HepG2 (cell line): ENCODE results near the gene SLC7A4. TPM values are rescaled to one million over a fixed set of nuclear protein-coding genes. Genes with fewer than 3 reads are reported as not detected.

ENCODE experiments used
- BCL6 ChIP-seq: IDR thresholded peaks from 2 replicates; pipeline ENCODE4 v1.6.1; 2016; ENCODE audit warnings: missing genetic modification reagents, missing compliant biosample characterization
- BRCA1 ChIP-seq: sonication (generic); formaldehyde crosslinking; IDR thresholded peaks from 2 replicates; pipeline ENCODE4 v1.4.0; 2020; ENCODE audit warnings: missing genetic modification reagents
- ERF ChIP-seq: IDR thresholded peaks from 2 replicates; pipeline ENCODE4 v1.6.1; 2018; ENCODE audit warnings: missing biosample characterization, missing genetic modification reagents
- FOXC1 ChIP-seq: sonication (generic); formaldehyde crosslinking; IDR thresholded peaks from 2 replicates; pipeline ENCODE4 v1.8.0; 2022; ENCODE audit warnings: mild to moderate bottlenecking, missing genetic modification reagents, borderline replicate concordance
- KMT2B ChIP-seq: IDR thresholded peaks from 2 replicates; pipeline ENCODE4 v1.6.1; 2016; ENCODE audit warnings: missing genetic modification reagents, missing compliant biosample characterization
- NFKB2 ChIP-seq: sonication (generic); formaldehyde crosslinking; IDR thresholded peaks from 2 replicates; pipeline ENCODE4 v1.4.0; 2020; ENCODE audit warnings: missing genetic modification reagents, borderline replicate concordance
- NONO ChIP-seq, 2 experiments: fragments of 450-650 bp in 1 of 2; sonication (generic) in 1 of 2; formaldehyde crosslinking in 1 of 2; IDR thresholded peaks in 1 of 2; conservative IDR thresholded peaks in 1 of 2; 2 replicates each; pipeline versions ENCODE4 v1.6.1 to v1.8.0; 2017 to 2022; ENCODE audit warnings: mild to moderate bottlenecking in 1 of 2, missing genetic modification reagents in 1 of 2, moderate library complexity in 1 of 2
- PAF1 ChIP-seq: IDR thresholded peaks from 2 replicates; pipeline ENCODE4 v1.6.1; 2016; ENCODE audit warnings: missing genetic modification reagents, missing compliant biosample characterization
- SAP130 ChIP-seq: IDR thresholded peaks from 2 replicates; pipeline ENCODE4 v1.6.1; 2016; ENCODE audit warnings: low read depth
- SIN3A ChIP-seq: IDR thresholded peaks from 2 replicates; pipeline ENCODE4 v1.6.1; 2011; ENCODE audit warnings: low read depth, mild to moderate bottlenecking, control low read depth, low read length, borderline replicate concordance
- THYN1 ChIP-seq: sonication (generic); formaldehyde crosslinking; IDR thresholded peaks from 2 replicates; pipeline ENCODE4 v1.8.1; 2023; ENCODE audit warnings: low read depth, mild to moderate bottlenecking, moderate library complexity, missing genetic modification reagents, borderline replicate concordance
- ZBTB21 ChIP-seq: sonication (generic); formaldehyde crosslinking; IDR thresholded peaks from 2 replicates; pipeline ENCODE4 v1.4.0; 2020; ENCODE audit warnings: missing genetic modification reagents
- ZBTB8A ChIP-seq: sonication (generic); formaldehyde crosslinking; IDR thresholded peaks from 2 replicates; pipeline ENCODE4 v1.4.0; 2020; ENCODE audit warnings: mild to moderate bottlenecking, low read depth, missing genetic modification reagents, borderline replicate concordance
- ZFP41 ChIP-seq: sonication (generic); formaldehyde crosslinking; IDR thresholded peaks from 2 replicates; pipeline ENCODE4 v1.4.0; 2020; ENCODE audit warnings: mild to moderate bottlenecking, missing genetic modification reagents, borderline replicate concordance
- ZNF274 ChIP-seq: sonication (generic); formaldehyde crosslinking; IDR thresholded peaks from 2 replicates; pipeline ENCODE4 v1.5.1; 2020; ENCODE audit warnings: mild to moderate bottlenecking, missing genetic modification reagents
- ZNF451 ChIP-seq: sonication (generic); formaldehyde crosslinking; IDR thresholded peaks from 2 replicates; pipeline ENCODE4 v1.5.0; 2020; ENCODE audit warnings: mild to moderate bottlenecking, missing genetic modification reagents
- ZNF550 ChIP-seq: sonication (generic); formaldehyde crosslinking; IDR thresholded peaks from 2 replicates; pipeline ENCODE4 v1.4.0; 2020; ENCODE audit warnings: mild to moderate bottlenecking, missing genetic modification reagents, borderline replicate concordance
- ZNF558 ChIP-seq: sonication (generic); formaldehyde crosslinking; IDR thresholded peaks from 2 replicates; pipeline ENCODE4 v1.9.0; 2022; ENCODE audit warnings: mild to moderate bottlenecking, missing genetic modification reagents, borderline replicate concordance
- ZSCAN31 ChIP-seq: sonication (generic); formaldehyde crosslinking; IDR thresholded peaks from 2 replicates; pipeline ENCODE4 v1.5.0; 2020; ENCODE audit warnings: low read depth, mild to moderate bottlenecking, missing genetic modification reagents
- polyA plus RNA-seq, 8 experiments: library from polyadenylated mRNA; depleted of rRNA in 3 of 8; stranded (reverse) in 7 of 8; unstranded in 1 of 8; fragments of >200 nt; fragmentation: Illumina TruSeq in 4 of 8; extraction: Trizol in 4 of 8; gene quantifications; 2 replicates each; pipeline versions ENCODE4 v1.2.1 to v1.2.3, GENCODE V29; 2011 to 2016; ENCODE audit warnings: low read depth in 4 of 8, missing spikeins in 1 of 8, mixed read lengths in 1 of 8; ENCODE audit not compliant: insufficient read depth in 1 of 8
- total RNA-seq, 5 experiments: library from RNA; depleted of rRNA; stranded (reverse); fragments of >200 nt; fragmentation: Illumina TruSeq; extraction: Trizol; gene quantifications; 2 replicates each; pipeline ENCODE4 v1.2.3, GENCODE V29; 2016; ENCODE audit warnings: low read depth in 1 of 5
- TF ChIP-seq, protein P1 (sequence below): IDR thresholded peaks from 2 replicates; pipeline ENCODE4 v1.6.1; 2016; ENCODE audit warnings: mild to moderate bottlenecking, missing biosample characterization, missing genetic modification reagents
- TF ChIP-seq, protein P2 (sequence below): sonication (generic); formaldehyde crosslinking; IDR thresholded peaks from 2 replicates; pipeline ENCODE4 v1.4.0; 2020; ENCODE audit warnings: missing genetic modification reagents, borderline replicate concordance
- TF ChIP-seq, protein P3 (sequence below): sonication (generic); formaldehyde crosslinking; IDR thresholded peaks from 2 replicates; pipeline ENCODE4 v1.9.0; 2021; ENCODE audit warnings: missing genetic modification reagents, mild to moderate bottlenecking, borderline replicate concordance
- TF ChIP-seq, protein P4 (sequence below): sonication (generic); formaldehyde crosslinking; IDR thresholded peaks from 2 replicates; pipeline ENCODE4 v1.8.1; 2023; ENCODE audit warnings: missing genetic modification reagents, inconsistent platforms, borderline replicate concordance

The SLC7A4 gene
- total and polyA plus RNA-seq, 2 of the 13 experiments (the other 11 are each of a cell fraction or from before 2014, with no cell fraction given): not detected

DNA sequence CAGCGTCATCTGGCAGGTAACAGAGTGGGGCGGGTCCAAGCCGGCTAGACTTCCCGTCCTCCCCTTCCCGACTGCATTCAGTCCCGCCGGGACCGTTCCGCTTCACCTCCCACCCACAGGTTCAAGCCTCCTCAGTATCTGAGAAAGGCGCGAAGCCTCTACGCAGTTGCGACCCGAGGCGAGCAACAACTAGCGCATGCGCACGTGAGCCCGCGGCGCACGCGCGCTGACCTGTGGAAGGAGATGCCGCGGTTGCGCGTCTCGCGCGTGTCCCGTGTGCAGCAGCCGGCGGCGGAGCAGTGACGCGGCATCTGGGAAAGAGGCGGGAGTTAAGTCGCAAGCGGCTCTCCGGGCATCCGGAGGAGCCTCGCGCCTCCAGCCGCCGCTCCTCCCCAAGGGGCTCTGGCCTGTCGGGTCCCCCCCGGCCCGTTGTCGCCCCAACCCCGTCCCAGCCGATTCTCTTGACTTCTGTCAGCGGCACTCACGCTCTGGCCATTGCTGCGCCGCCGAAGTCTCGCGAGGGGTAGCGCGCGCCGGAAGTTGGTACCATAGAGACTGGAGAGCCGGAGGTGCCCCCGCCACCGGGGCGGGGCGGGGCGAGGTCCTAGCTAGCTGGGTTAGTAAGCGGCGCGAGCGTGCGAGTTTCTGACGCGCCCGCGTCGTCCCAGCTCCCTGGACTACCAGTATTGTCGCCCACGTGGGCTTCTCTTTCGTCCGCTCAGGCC is 30.6 kb downstream of the SLC7A4 start, which contains the start of gene THAP7 (continued):
- TF ChIP-seq ZNF274 (CRISPR knock-in tag) (peak; percentile 69; the same call in 1 of the 2 replicates), NONO (IDR thresholded peaks at IDR 0.05) (no peak), NONO (CRISPR knock-in tag; conservative IDR thresholded peaks at IDR 0.05) (peak; percentile 81), ZFP41 (CRISPR knock-in tag) (no peak), ZNF550 (peak; percentile 70; the same call in 1 of the 2 replicates), PAF1 (CRISPR knock-in tag) (no peak), ERF (peak; percentile 36), ZBTB8A (CRISPR knock-in tag) (no peak), SIN3A (peak; percentile 88; the same call in 1 of the 2 replicates), ZNF558 (CRISPR knock-in tag) (peak; percentile 92; the same call in 1 of the 2 replicates), ZNF451 (no peak; the same call in 1 of the 2 replicates), FOXC1 (CRISPR knock-in tag) (peak; percentile 97), BRCA1 (CRISPR knock-in tag) (no peak), NFKB2 (CRISPR knock-in tag) (peak; percentile 56; the same call in 1 of the 2 replicates), THYN1 (CRISPR knock-in tag) (no peak), SAP130 (CRISPR knock-in tag) (peak; percentile 82), ZBTB21 (CRISPR knock-in tag) (no peak), ZSCAN31 (CRISPR knock-in tag) (peak; percentile 37; the same call in 1 of the 2 replicates), BCL6 (CRISPR knock-in tag) (peak; percentile 46; the same call in 1 of the 2 replicates), KMT2B (CRISPR knock-in tag) (peak; percentile 73)
- TF ChIP-seq, protein P1, sequence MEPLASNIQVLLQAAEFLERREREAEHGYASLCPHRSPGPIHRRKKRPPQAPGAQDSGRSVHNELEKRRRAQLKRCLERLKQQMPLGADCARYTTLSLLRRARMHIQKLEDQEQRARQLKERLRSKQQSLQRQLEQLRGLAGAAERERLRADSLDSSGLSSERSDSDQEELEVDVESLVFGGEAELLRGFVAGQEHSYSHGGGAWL (CRISPR knock-in tag): peak; percentile 90; the same call in 1 of the 2 replicates
- TF ChIP-seq, protein P2, sequence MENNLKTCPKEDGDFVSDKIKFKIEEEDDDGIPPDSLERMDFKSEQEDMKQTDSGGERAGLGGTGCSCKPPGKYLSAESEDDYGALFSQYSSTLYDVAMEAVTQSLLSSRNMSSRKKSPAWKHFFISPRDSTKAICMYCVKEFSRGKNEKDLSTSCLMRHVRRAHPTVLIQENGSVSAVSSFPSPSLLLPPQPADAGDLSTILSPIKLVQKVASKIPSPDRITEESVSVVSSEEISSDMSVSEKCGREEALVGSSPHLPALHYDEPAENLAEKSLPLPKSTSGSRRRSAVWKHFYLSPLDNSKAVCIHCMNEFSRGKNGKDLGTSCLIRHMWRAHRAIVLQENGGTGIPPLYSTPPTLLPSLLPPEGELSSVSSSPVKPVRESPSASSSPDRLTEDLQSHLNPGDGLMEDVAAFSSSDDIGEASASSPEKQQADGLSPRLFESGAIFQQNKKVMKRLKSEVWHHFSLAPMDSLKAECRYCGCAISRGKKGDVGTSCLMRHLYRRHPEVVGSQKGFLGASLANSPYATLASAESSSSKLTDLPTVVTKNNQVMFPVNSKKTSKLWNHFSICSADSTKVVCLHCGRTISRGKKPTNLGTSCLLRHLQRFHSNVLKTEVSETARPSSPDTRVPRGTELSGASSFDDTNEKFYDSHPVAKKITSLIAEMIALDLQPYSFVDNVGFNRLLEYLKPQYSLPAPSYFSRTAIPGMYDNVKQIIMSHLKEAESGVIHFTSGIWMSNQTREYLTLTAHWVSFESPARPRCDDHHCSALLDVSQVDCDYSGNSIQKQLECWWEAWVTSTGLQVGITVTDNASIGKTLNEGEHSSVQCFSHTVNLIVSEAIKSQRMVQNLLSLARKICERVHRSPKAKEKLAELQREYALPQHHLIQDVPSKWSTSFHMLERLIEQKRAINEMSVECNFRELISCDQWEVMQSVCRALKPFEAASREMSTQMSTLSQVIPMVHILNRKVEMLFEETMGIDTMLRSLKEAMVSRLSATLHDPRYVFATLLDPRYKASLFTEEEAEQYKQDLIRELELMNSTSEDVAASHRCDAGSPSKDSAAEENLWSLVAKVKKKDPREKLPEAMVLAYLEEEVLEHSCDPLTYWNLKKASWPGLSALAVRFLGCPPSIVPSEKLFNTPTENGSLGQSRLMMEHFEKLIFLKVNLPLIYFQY (CRISPR knock-in tag): peak; percentile 56; the same call in 1 of the 2 replicates
- TF ChIP-seq, protein P3, sequence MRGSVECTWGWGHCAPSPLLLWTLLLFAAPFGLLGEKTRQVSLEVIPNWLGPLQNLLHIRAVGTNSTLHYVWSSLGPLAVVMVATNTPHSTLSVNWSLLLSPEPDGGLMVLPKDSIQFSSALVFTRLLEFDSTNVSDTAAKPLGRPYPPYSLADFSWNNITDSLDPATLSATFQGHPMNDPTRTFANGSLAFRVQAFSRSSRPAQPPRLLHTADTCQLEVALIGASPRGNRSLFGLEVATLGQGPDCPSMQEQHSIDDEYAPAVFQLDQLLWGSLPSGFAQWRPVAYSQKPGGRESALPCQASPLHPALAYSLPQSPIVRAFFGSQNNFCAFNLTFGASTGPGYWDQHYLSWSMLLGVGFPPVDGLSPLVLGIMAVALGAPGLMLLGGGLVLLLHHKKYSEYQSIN (CRISPR knock-in tag): no peak; the same call in 1 of the 2 replicates
- TF ChIP-seq, protein P4, sequence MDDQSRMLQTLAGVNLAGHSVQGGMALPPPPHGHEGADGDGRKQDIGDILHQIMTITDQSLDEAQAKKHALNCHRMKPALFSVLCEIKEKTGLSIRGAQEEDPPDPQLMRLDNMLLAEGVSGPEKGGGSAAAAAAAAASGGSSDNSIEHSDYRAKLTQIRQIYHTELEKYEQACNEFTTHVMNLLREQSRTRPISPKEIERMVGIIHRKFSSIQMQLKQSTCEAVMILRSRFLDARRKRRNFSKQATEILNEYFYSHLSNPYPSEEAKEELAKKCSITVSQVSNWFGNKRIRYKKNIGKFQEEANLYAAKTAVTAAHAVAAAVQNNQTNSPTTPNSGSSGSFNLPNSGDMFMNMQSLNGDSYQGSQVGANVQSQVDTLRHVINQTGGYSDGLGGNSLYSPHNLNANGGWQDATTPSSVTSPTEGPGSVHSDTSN (CRISPR knock-in tag): no peak; the same call in 1 of the 2 replicates
